Stimulated activated CD4-positive, alpha-beta T cell treated with anti-CD3 and anti-CD28 coated beads, Interleukin-12 subunit alpha, Interleukin-12 subunit beta, amount 100 ng/mL, for 24 hours (primary cell): ENCODE results near the gene CD8A.

ENCODE experiments used
- DNase-seq, 2 experiments: peaks; one replicate each; pipeline ENCODE4 v3.0.0-alpha.2; 2020; ENCODE audit warnings: low read depth in 2 of 2

CD8A gene

DNA sequence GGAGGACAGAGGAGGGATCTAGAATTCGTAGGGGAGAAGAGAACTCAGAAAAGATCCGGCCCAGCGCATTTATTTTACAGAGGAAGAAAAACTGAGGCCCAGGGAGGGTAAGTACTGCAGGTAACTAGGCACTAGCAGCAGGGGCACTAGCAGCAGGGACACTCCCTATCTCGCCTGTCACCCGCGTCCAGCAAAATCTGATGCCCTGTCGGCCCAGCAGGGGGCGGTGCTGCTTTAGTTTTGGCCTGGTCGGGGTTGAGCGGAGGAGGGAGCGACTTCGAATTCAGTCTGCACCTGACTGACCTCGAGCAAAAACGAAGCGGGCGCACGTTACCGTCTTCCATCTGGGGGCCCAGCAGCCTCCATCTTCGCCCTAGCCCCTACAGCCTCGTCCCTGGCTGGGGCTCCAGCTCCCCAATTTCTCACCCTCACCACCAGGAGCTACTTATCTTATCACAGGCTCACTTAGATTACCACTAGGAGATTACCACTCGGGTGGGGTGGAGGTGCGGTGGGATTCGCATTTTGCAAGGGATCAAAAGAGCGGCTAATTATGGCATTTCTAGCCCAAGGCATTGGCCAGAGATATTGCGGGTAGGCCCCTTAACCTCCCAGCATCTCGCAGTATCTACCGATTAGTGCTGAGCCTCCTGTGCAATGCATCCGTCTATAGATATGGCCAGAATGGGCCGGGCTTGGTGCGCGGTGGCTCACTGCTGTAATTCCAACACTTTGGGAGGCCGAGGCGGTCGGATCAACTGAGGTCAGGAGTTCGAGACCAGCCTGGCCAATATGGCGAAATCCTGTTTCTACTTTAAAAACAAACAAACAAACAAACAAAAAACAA is 17.8 kb upstream of the CD8A start:
- peak; percentile 85 to 90 for DNase-seq

DNA sequence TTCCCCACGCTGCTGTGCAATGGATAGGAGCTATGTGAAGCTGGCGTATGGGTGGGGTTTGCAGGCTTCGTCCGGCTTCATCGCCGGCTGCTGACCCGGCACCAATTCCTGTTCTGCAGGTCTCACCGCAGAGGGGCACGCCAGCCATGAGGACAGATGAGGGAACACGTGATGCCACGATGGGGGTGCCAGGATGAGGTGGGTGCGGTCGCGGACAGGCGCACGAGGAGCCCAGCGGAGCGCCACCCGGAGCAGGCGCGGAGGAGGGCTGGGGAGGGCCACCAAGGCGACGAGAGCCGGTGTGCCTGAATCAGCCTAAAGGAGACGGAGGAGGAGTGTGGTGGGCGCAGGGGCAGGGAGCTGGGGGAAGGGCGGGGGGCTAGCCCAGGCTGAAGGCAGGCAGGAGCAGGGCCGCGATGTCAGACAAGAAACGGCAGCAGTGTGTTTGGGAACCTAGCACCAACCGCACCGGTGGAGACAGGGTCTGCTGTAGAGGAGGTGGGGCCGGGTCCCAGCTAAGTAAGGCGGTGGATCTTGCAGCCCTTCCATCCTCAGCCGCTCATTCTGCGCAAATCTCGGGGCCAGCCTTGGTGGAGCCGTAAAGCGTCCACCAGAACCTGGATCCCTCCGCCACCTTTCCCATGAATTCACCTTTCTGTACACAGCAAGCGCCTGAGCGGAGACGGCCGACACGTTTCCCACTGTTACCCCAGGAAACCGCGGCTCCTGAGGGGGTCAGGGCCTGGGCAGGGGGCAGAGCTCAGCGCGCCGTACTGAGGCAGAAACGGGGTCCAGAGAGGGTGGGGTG is 17.0 kb upstream of the CD8A start:
- DNase-seq: no peak

DNA sequence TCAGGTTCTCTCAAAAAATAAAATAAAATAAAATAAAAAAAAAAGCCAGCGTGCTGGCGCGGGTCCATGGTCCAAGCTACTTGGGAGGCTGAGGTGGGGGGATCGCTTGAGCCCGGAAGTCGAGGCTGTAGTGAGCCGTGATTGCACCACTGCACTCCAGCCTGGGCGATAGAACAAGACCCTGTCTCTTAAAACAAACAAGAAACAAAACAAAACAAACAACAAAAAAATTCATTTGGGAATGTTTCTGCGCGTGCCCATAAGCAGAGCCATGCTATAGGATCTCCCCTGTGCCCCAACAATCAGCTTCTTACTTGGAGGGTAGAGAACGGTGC is 16.4 kb upstream of the CD8A start:
- DNase-seq: no peak

DNA sequence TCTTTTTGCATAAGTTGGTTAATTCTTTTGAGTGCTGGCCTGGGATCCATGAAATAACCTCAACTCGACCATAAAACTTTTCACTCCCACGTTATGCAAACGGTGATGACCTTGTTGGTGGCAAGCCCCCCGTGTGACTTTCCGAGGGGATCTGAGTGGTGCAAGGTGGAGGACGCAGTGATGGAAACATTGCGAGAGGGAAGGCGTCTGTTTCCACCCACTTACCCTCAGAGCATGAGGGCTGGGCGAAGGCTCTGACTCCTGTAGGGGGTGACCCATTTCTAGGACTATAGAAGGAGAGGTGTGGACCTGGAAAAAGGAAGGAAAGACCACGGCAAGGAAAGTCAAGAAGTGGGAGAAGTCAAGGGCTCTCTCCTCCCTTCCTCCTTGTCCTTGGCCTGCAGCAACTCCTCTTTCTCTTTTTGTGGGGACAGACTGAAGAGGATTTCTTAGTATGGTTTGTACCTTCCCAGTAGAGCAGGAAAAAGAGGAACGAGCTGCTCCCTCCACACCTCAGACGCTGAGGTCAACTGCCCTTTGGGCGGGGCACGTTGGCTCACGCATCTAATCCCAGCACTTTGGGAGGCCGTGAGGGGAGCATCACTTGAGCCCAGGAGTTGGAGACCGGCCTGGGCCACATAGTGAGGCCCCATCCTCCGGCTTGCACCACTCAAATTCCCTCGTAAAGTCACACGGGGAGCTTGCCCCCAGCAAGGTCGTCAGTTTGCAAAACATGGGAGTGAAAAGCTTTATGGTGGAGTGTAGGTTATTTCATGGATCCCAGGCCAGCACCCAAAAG is 15.5 kb upstream of the CD8A start:
- DNase-seq: no peak

DNA sequence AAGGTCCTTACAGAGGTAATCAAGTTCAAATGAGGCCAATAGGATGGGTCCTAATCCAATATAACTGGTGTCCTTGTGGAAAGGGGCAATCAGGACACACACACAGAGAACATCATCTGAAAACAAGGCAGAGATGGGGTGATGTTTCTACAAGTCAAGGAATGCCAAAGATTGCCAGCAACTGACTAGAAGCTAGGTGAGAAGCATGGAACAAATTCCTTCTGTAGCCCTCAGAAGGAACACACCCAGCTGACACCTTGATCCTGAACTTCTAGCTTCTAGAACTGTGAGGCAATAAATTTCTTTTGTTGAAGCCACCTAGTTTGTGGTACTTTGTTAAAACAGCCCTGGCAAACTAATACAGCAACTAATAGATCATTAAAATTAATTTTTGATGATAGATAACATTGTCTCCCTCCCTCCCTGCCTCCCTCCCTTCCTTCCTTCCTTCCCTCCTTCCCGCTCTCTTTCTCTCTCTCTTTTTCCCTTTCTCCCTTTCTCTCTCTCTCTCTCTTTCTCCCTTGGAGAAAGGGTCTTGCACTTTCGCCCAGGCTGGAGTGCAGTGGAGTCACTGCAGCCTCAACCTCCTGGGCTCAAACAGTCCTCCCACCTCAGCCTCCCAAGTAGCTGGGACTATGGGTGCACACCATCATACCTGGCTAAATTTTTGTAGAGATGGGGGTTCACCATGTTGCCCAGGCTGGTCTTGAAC is 10.3 kb upstream of the CD8A start:
- DNase-seq: no peak

DNA sequence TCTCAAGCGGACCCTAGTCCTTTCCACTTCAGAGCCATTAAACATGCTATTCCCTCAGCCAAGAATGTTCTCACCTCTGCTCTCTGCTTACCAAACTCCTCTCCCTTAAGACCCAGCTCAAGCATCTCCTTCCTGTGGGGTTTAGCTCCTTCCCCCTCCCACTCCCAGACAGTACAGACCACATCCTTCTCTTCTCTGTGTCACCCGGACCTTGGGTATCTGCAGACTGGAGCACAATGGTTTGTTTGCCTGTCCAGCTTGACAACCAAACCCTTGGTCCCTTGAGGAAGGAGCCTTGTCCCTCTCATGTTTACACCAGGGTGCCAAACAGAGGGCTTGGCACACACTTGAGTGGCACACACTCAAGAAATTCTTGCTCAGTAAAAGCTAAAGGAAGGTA is 4.1 kb upstream of the CD8A start:
- DNase-seq: no peak

DNA sequence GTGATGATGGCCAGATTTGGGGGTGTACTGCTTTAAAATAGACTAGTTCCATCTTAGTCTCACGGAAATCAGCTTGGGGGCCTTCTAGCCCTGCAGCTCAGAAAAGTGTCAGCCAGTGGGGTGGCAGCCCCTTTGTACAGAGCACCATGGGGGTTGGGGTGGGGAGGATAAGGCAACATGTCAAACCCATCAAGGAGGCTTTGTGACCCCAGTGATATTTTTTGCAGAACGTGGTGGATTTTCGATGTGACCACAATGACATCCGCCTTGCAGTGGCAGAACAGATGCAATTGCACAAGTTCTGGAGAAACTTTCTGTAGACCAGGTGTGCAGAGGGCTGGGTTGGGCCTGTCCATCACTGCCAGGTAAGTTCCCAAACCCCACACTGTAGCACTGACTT is 3.0 kb upstream of the CD8A start:
- DNase-seq: no peak

DNA sequence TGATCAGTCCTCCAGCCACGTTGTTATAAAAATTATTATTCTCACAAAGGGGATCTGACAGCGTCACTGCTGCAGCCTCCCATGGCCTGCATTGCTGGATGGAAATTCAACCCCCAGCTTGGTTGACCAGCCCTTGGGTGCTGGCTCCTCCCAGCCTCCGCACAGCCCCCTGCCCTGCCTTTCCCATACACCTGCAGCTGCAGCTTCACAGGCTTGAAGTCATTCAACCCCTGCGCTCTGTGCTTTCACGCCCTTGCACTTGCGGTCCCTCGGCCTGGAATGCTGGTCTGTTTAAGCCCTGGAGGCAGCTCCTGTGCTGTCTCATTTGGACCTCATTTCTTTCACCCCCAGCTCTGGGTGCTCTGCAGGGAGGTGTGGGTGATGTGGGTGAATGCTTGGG is 860 bp upstream of the CD8A start:
- no peak for DNase-seq

DNA sequence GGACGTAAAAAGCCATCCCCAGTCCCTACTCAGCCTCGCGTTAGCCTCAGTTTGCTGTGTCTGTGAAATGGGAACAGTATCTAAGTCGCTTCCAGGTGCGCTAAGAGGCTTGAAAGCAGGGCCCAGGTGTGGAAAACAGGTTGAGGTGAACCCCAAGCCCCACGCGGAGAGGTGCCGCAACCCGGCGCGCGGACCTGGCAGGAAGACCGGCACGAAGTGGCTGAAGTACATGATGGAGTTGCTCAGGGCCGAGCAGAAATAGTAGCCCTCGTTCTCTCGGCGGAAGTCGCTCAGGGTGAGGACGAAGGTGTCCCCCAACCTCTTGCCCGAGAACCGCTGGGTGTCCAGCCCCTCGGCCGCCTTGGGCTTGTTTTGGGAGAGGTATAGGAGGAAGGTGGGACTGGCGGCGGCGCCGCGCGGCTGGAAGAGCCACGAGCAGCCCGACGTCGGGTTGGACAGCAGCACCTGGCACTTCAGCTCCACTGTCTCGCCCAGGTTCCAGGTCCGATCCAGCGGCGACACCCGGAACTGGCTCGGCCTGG is 508 bp downstream of the CD8A start:
- DNase-seq: no peak

DNA sequence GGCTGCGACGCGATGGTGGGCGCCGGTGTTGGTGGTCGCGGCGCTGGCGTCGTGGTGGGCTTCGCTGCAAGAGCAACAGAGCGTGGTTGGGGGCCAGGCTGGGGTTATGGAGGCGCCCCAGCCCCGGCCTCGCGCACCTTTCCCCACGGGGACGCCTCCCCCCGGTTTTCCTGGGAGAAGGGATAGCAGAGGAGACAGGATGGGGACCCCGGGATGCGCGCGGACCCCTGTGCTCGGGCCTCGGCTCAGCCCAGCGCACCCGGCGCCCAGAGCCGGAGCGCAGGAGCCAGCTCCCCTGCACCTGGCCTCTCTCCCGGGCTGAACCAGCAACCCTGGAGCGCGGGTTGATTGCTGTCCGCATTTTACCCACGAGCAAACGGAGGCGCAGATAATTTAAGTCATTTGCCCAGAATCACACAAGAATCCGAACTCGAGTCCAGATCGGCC is 1.0 kb downstream of the CD8A start:
- no peak for DNase-seq

DNA sequence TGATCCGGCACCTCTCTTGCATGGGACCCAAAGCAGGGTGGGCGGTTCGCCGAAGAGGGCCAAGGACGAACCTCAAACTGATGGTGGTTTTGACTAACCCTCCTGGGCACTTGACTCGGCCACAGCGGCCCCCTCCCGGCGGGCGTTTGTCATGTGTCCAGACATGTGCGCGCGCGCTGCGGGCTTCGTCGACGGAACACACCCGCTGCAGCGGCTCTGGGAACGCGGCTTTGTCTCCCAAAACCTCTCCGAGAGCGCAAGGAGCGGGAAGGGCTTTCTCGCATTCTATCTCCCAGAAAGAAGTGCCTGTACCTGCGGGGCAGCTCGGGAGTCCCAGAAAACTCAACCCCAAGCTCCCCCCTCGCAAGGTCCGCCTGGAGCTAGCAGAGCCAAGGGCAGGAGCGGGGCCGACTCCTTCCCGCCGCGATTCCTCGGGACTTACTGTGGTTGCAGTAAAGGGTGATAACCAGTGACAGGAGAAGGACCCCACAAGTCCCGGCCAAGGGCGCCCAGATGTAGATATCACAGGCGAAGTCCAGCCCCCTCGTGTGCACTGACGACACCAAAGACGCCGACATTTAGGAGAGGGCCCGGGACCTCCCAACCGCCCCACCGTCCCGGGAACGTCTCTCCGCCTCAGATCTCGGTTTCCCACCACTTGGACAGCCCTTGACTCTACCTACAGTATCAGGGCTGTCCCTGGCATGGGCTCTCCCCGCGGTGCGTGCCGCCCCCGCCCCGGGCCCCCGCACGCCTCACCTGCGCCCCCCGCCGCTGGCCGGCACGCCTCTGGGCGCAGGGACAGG is 1.6 kb downstream of the CD8A start:
- DNase-seq: no peak

DNA sequence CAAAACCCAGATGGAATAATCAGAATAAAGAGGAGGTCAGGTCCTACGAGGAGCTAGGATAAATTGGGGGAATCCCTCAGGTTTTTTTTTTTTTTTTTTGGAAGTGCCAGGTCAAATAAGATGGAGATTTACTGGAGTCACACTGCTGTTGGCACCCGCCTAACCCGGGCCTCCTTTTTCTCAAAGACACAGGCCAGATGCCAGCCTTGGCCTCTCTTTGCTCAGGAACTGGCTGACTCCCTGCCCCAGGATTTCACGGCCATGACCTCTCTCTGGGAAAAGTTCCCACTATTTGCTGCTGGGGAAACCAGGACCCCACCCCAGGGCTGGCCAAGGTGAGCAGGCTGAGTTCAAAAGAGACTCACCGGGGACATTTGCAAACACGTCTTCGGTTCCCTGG is 2.5 kb downstream of the CD8A start:
- DNase-seq: no peak

DNA sequence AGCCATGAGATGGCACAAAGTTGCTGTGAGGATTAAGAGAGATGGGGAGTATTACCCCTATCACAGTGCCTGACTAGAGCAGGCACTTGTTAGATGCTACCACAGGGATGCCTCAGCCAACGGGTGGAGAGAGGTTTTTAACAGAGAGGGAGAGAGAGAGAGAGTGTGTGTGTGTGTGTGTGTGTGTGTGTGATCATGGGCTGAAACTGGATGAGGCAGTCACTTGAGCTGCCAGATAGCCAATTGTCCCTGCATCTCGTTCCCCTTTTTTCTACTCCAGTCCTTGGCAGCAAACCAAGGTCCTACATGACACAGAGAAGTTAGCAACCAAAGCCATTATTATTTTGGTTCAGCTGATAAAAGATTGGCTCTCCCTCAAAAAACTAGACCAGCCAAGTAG is 3.0 kb downstream of the CD8A start:
- DNase-seq: no peak

DNA sequence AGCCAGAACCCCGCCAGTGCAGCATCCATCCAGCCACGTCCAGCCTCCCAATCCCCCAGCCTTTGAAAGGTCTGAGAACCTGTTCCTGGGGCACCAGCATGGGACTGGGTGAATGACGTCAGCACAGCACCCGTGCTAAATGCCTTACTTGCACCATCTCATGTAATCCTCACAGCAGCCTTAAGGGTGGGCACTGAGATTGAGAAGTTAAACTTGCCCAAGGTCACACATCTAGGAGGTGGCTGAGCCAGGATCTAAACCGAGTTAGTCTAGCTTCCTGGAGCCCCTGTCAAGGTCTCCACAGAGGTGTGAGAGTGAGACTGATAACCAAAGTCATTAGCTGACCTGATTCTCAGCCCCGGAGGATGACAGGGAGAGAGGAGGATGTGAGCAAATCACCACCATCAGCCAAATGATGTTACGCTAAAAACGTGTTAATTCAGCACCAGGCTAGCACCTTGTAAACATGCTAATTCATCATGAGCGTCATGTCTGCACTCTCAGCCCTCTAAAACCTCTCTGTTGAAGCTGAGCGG is 4.6 kb downstream of the CD8A start:
- no peak for DNase-seq

DNA sequence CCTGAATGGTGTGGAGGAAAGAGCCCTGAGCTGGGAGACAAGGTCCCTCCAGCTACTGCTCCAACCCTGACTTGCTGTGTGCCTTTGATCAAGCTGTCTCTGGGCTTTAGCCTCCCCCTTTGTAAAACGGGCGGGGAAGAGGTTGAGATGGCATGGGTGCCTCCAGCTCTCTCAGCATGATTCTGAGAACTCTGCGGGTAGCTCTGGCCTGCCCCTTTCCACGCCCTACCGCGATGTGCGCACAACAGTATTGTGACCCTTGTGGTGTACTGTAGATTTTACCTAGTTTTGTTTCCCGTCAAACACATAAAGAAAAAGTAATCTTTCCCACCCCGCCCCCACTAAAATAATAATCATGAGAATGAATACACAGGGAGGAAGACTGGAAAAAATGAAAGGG is 5.3 kb downstream of the CD8A start:
- no peak for DNase-seq

DNA sequence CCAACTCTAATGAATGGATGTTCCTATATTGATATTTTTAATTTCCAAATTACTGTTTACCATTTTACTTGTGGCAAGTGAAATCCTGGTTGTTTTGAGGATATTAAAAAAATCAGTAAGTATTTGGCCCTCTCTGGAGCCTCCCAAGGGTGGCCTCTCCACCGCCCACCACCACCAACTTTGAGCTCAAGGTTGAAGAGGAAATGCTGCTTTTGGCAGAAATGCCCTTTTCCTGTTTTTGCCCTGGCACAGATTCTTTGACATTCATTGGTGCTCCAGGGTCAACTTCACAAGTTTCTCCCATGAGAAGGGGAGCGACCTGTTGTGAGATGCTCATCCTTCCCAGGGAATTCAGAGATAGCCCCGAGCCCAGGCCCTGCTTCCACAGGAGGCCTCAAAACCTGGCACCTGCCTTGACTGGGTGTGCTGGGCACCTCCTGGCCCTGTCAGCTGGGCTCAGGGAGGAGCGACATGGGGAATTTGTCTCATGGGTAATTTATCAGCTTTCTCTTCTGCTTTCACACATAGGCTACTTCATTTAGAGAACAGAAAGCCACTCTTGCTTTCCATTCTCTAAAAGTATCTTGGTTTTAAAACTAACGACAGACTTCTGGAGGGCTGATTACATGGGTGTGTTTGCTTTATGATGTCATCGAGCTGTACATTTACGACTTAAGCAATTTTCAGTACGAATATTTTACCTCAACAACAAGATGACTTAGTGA is 6.9 kb downstream of the CD8A start:
- DNase-seq: no peak

DNA sequence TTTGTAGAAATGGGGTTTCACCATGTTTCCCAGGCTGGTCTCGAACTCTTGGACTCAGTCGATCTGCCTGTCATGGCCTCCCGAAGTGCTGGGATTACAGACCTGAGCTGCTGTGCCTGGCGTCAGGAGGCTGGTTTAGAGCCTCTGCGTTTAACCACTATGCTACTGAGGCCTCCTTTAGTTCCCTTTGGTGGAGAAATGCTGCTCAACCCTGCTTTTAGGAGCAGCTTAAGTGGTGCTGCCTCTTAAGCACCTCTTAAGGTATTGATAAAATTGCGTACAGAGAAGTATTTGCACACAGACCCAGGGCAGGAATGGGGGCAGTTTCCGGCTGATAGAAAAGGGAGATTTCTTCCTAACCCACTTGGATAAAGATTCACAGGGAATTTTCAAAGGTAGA is 8.0 kb downstream of the CD8A start:
- DNase-seq: no peak

DNA sequence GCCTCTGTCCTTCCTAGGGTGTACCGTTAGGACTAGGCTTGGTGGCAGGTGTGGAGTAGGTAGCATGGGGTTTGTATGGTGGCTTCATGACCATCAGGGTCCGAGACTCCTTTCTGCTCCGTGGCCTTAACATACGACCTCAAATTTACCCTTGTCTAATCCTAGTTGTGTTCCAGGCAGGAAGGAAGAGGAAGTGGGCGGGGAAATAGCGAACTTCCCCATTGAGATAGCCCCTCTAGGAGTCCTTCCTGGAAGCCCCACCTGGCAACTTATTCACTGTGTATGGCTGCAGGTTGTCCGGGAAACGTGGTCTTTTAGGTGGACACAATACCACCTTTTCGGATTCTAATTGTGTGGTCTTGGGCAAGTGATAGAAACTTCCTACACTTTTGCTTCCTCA is 9.3 kb downstream of the CD8A start:
- no peak for DNase-seq

DNA sequence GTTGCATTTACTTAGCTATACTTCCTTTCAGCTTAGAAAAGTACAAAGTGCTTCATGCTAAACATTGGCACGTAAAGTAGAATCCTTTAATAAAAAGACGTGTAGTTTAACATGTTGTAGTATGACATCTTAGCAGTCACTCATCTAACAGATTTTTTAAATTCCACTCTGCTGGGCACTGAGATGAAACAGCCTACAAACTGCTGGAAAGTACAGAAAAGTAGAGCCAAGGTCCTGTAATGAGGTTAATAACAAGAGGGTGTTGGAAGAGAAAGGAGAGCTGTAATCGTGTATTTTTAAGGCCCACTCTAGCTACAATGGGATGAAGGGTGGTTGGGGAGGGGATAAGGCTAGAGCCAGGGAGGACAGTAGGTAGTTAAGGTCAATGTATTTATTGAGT is 10.7 kb downstream of the CD8A start:
- no peak for DNase-seq

DNA sequence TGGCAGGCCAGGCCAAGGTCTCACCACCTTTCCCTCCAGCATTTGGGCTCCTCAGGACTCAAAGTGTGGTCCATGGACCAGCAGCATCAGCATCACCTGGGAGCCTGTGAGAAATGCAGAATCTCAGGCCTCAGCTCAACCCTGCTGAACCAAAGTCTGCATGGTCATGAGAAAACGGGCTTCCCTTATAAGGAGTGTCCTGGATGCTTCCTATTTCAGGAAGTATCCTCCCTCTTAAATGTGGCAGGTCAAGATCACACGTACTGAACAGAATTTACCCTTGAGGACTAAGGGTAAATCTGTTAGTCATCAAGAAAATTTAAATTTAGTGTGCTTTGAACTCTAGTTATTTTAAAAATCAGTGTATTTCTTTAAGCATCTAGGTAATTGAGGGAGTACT is 11.8 kb downstream of the CD8A start:
- DNase-seq: no peak
